ENCODE data around the gene DET1. TPM values are rescaled to one million over a fixed set of nuclear protein-coding genes. Genes with fewer than 3 reads are reported as not detected.

Gene DET1
- total RNA-seq, 1 donor from 2014 or later: 0.80 TPM

GRCh38 chr15:88465633-88466224, 80.8 kb downstream of the DET1 start:
- ATAC-seq: peak; percentile 63

GRCh38 chr15:88463870-88464532, 82.5 kb downstream of the DET1 start:
- no peak for ATAC-seq

Other genes with a start within 250 kb of the DET1 start
- 31.1 TPM for gene MRPL46, start 79.3 kb downstream of the DET1 start, total RNA-seq
- 42.7 TPM for gene MRPS11, start 79.0 kb downstream of the DET1 start, total RNA-seq
- 15.8 TPM for gene AEN, start 74.7 kb upstream of the DET1 start, total RNA-seq
- 14.1 TPM for gene ISG20, start 92.3 kb upstream of the DET1 start, total RNA-seq